ENCODE data around the gene EVPL. TPM values are rescaled to one million over a fixed set of nuclear protein-coding genes. Genes with fewer than 3 reads are reported as not detected.
A peak's percentile ranks its signal among the peaks of the same experiment; 100 is the strongest.

Gene EVPL
- total and polyA plus RNA-seq, 2 of the 13 experiments (the other 11 are each of a cell fraction or from before 2014, with no cell fraction given) = 2.1 to 8.2 TPM

GRCh38 chr17:75998327-75998795, 28.7 kb downstream of the EVPL start (continued):
- no peak for TF ChIP-seq FUBP1 (CRISPR knock-in tag; IDR thresholded peaks at IDR 0.05; ENCODE audit: borderline replicate concordance)
- TF ChIP-seq ZNF292 (CRISPR knock-in tag; IDR thresholded peaks at IDR 0.05; ENCODE audit: borderline replicate concordance, low read depth) = peak; percentile 72; the same call in 1 of the 2 replicates
- peak; percentile 42; the same call in 1 of the 2 replicates for TF ChIP-seq ZFX (CRISPR knock-in tag; IDR thresholded peaks at IDR 0.05; ENCODE audit: low read depth)
- no peak; the same call in 1 of the 2 replicates for TF ChIP-seq CAMTA2 (CRISPR knock-in tag; IDR thresholded peaks at IDR 0.05; ENCODE audit: borderline replicate concordance)
- 0 out of 2 replicates have a peak, but pooled peaks have one; percentile 27 for TF ChIP-seq ZBTB42 (CRISPR knock-in tag; IDR thresholded peaks at IDR 0.05)
- TF ChIP-seq ZNF605 (CRISPR knock-in tag; IDR thresholded peaks at IDR 0.05) = 0 out of 2 replicates have a peak, but pooled peaks have one; percentile 37
- TF ChIP-seq ZNF776 (CRISPR knock-in tag; IDR thresholded peaks at IDR 0.05) = no peak
- no peak for TF ChIP-seq ZNF407 (CRISPR knock-in tag; IDR thresholded peaks at IDR 0.05; ENCODE audit: not compliant biosample characterization)
- TF ChIP-seq PPARG (CRISPR knock-in tag; conservative IDR thresholded peaks at IDR 0.05) = peak; percentile 94
- no peak for TF ChIP-seq TEAD2 (CRISPR knock-in tag; IDR thresholded peaks at IDR 0.05)
- TF ChIP-seq ZFAT (CRISPR knock-in tag; conservative IDR thresholded peaks at IDR 0.05) = no peak
- TF ChIP-seq ARID5B (CRISPR knock-in tag; IDR thresholded peaks at IDR 0.05) = peak; percentile 7; the same call in 1 of the 2 replicates
- TF ChIP-seq ZNF33A (CRISPR knock-in tag; IDR thresholded peaks at IDR 0.05; ENCODE audit: borderline replicate concordance) = no peak
- 0 out of 2 replicates have a peak, but pooled peaks have one; percentile 47 for TF ChIP-seq ZNF317 (CRISPR knock-in tag; IDR thresholded peaks at IDR 0.05)
- TF ChIP-seq ARNTL (CRISPR knock-in tag; IDR thresholded peaks at IDR 0.05) = peak; percentile 78; the same call in 1 of the 2 replicates

Measured in HepG2 (cell line).